ENCODE data around the gene MAST4. TPM values are rescaled to one million over a fixed set of nuclear protein-coding genes. Genes with fewer than 3 reads are reported as not detected.

Gene MAST4
- total and polyA plus RNA-seq, 2 of the 13 experiments (the other 11 are each of a cell fraction or from before 2014, with no cell fraction given): 3.4 to 3.7 TPM

GRCh38 chr5:66991746-66992145, 395.6 kb downstream of the MAST4 start:
- intact Hi-C loops (cut with micrococcal nuclease; ENCODE audit: unreplicated experiment) (loop anchor here (5.0 kb wide), 1 partner anchor 151 kb away; no protein-coding TSS in a partner anchor), in situ Hi-C loops (cut with HindIII; ENCODE audit: extremely low pct_ligation_motif_present, low pct_unique_long_range_greater_than_20kb) (no loop called here)
- no peak overlapping the region for H3K4me3 ChIP-seq (replicated peaks in 1 of 3; ENCODE audit: insufficient read depth in 1 of 3, low read depth in 2 of 3, low read length in 3 of 3)
- WGBS (ENCODE audit: low lambda C conversion rate): 0% methylated on average over 2 of the region's 2 CpGs
- H3K27ac ChIP-seq (ENCODE audit: extremely low read length, insufficient read depth, low read length): no peak overlapping the region
- H2AFZ ChIP-seq (ENCODE audit: low read length): no peak overlapping the region
- peaks cover 62% of the 10 kb centered on the region for H3K4me1 ChIP-seq (ENCODE audit: insufficient read depth, low read length)
- no peak overlapping the region for H3K4me2 ChIP-seq (ENCODE audit: low read depth, low read length)
- no peaks in the 10 kb centered on the region for H3K27me3 ChIP-seq (ENCODE audit: control insufficient read depth in 1 of 2, insufficient read depth in 2 of 2, low read length in 2 of 2)
- no peaks in the 10 kb centered on the region for H4K20me1 ChIP-seq (ENCODE audit: insufficient read depth, low read length)
- FAIRE-seq (no peak), ATAC-seq (no peak), DNase-seq (ENCODE audit: low spot score) (no peak)
- H3K9ac ChIP-seq (ENCODE audit: insufficient read depth, low read depth, low read length): no peak overlapping the region
- ChIA-PET POLR2A (interaction anchor here (1.5 to 3.9 kb wide), 2 partner anchors 13 to 103 kb away, joined by 6 to 21 read pairs; no protein-coding TSS in a partner anchor), CTCF (ENCODE audit: low intra/inter-chr PET ratio, low total read pairs) (no interaction called here)
- no peaks in the 10 kb centered on the region for H3K36me3 ChIP-seq (replicated peaks in 1 of 2; ENCODE audit: control insufficient read depth in 1 of 2, insufficient read depth in 2 of 2, low read length in 2 of 2)
- no TSS peak for BruUV-seq (replicated peaks)
- no peaks in the 10 kb centered on the region for H3K9me3 ChIP-seq (ENCODE audit: low read length)
- no peaks in the 10 kb centered on the region for H3K79me2 ChIP-seq (ENCODE audit: insufficient read depth, low read length)
- TF ChIP-seq HOXA5 (CRISPR knock-in tag; IDR thresholded peaks at IDR 0.05) (no peak), NCOA5 (CRISPR knock-in tag; IDR thresholded peaks at IDR 0.05) (no peak), ZNF879 (CRISPR knock-in tag; IDR thresholded peaks at IDR 0.05) (no peak), FUBP1 (CRISPR knock-in tag; IDR thresholded peaks at IDR 0.05; ENCODE audit: borderline replicate concordance) (no peak), ZFP91 (CRISPR knock-in tag; IDR thresholded peaks at IDR 0.05; ENCODE audit: borderline replicate concordance) (no peak), NFYB (CRISPR knock-in tag; IDR thresholded peaks at IDR 0.05) (no peak), SRY (CRISPR knock-in tag; IDR thresholded peaks at IDR 0.05) (no peak), ZNF318 (CRISPR knock-in tag; IDR thresholded peaks at IDR 0.05) (no peak), NR1H2 (CRISPR knock-in tag; IDR thresholded peaks at IDR 0.05; ENCODE audit: borderline replicate concordance, low read depth) (no peak), RXRA (CRISPR knock-in tag; IDR thresholded peaks at IDR 0.05) (no peak), ZFAT (CRISPR knock-in tag; conservative IDR thresholded peaks at IDR 0.05) (no peak), ZNF788 (CRISPR knock-in tag; IDR thresholded peaks at IDR 0.05; ENCODE audit: borderline replicate concordance) (no peak), ZNF784 (CRISPR knock-in tag; IDR thresholded peaks at IDR 0.05; ENCODE audit: borderline replicate concordance) (no peak)

Measured in HepG2 (cell line).